Measurements from ENCODE around the gene SLC12A8.

Gene SLC12A8

GRCh38 chr3:125054062-125054448 lies 158.5 kb downstream of the SLC12A8 start:
- no peak for TF ChIP-seq CTCF (IDR thresholded peaks at IDR 0.05; ENCODE audit: control extremely low read depth, extremely low read depth, low read depth, missing control alignments)
- ChIA-PET POLR2A (no interaction called here), CTCF (no interaction called here)
- DNase-seq (ENCODE audit: extremely low spot score): no peak

- no peak for DNase-seq (ENCODE audit: extremely low spot score)
- ChIA-PET CTCF (interaction anchor here (1.3 to 2.0 kb wide), 4 partner anchors 10 to 292 kb away, joined by 4 to 5 read pairs (median 4); no protein-coding TSS in a partner anchor), POLR2A (interaction anchor here (0.6 kb wide), 1 partner anchor 542 kb away, joined by 5 read pairs; no protein-coding TSS in a partner anchor)
- TF ChIP-seq CTCF (IDR thresholded peaks at IDR 0.05; ENCODE audit: control extremely low read depth, extremely low read depth, low read depth, missing control alignments): no peak
Observed at GRCh38 chr3:125053304-125053699, 159.2 kb downstream of the SLC12A8 start.

- ChIA-PET POLR2A (no interaction called here), CTCF (interaction anchor here (0.8 to 2.0 kb wide), 7 partner anchors 10 to 384 kb away, joined by 3 to 5 read pairs (median 4); no protein-coding TSS in a partner anchor)
- DNase-seq (ENCODE audit: extremely low spot score): no peak
- TF ChIP-seq CTCF (IDR thresholded peaks at IDR 0.05; ENCODE audit: control extremely low read depth, extremely low read depth, low read depth, missing control alignments): no peak
Observed at GRCh38 chr3:125052624-125053303, 159.8 kb downstream of the SLC12A8 start.

- no peak for TF ChIP-seq CTCF (IDR thresholded peaks at IDR 0.05; ENCODE audit: control extremely low read depth, extremely low read depth, low read depth, missing control alignments)
- DNase-seq (ENCODE audit: extremely low spot score): peak; percentile 60
- ChIA-PET POLR2A (no interaction called here), CTCF (interaction anchor here (0.8 to 2.0 kb wide), 7 partner anchors 9 to 385 kb away, joined by 3 to 5 read pairs (median 4); no protein-coding TSS in a partner anchor)
Observed at GRCh38 chr3:125051715-125052581, 160.6 kb downstream of the SLC12A8 start.

GRCh38 chr3:125051205-125051604 lies 161.3 kb downstream of the SLC12A8 start:
- POLR2A ChIA-PET: no interaction called here
- no peak for DNase-seq (ENCODE audit: extremely low spot score)
- CTCF ChIA-PET: interaction anchor here (0.9 to 2.0 kb wide), 2 partner anchors 12 to 19 kb away, joined by 3 to 5 read pairs; no protein-coding TSS in a partner anchor
- no peak for TF ChIP-seq CTCF (IDR thresholded peaks at IDR 0.05; ENCODE audit: control extremely low read depth, extremely low read depth, low read depth, missing control alignments)

- CTCF ChIA-PET: no interaction called here
- TF ChIP-seq CTCF (IDR thresholded peaks at IDR 0.05; ENCODE audit: control extremely low read depth, extremely low read depth, low read depth, missing control alignments): no peak
- DNase-seq (ENCODE audit: extremely low spot score): no peak
- POLR2A ChIA-PET: no interaction called here
Observed at GRCh38 chr3:125050488-125051090, 162.0 kb downstream of the SLC12A8 start.
